Breast epithelium (tissue), 4 donors: ENCODE measurements around the gene CALN1. TPM values are rescaled to one million over a fixed set of nuclear protein-coding genes. Genes with fewer than 3 reads are reported as not detected.

Experiments used
- DNase-seq, 2 donors: peaks; one replicate each; pipeline ENCODE4 v3.0.0-alpha.2; 2019; ENCODE audit warnings: low spot score in 2 of 2
- H3K27ac ChIP-seq, 2 donors: fragments of 200-600 bp; sonication (generic) in 1 of 2; one replicate each; pipeline ENCODE4 v1.5.1; 2016 to 2019; ENCODE audit warnings: mild to moderate bottlenecking in 1 of 2
- H3K27me3 ChIP-seq, 2 donors: fragments of 200-600 bp; sonication (generic) in 1 of 2; one replicate each; pipeline versions ENCODE4 v1.5.1 to v1.6.0; 2017 to 2019; ENCODE audit warnings: control low read depth in 1 of 2, mild to moderate bottlenecking in 1 of 2
- H3K36me3 ChIP-seq: fragments of 200-600 bp; one replicate; pipeline ENCODE4 v1.5.1; 2019
- H3K4me1 ChIP-seq, 2 donors: fragments of 200-600 bp; sonication (generic); one replicate each; pipeline ENCODE4 v1.5.1; 2016 to 2019; ENCODE audit warnings: control low read depth in 1 of 2
- H3K4me3 ChIP-seq, 3 donors: fragments of 200-600 bp; sonication (generic); 1 replicate in 2 of 3; 2 replicates in 1 of 3; pipeline ENCODE4 v1.5.1; 2016 to 2019; ENCODE audit warnings: mild to moderate bottlenecking in 3 of 3, moderate library complexity in 2 of 3
- H3K9me3 ChIP-seq, 2 donors: fragments of 200-600 bp; sonication (generic) in 1 of 2; one replicate each; pipeline ENCODE4 v1.5.1; 2016 to 2019; ENCODE audit warnings: control low read depth in 1 of 2
- CTCF ChIP-seq, 3 donors: fragments of 450-650 bp; IDR thresholded peaks; one replicate each; pipeline ENCODE4 v1.5.1; 2016 to 2017; ENCODE audit warnings: antibody characterized with exemption in 3 of 3, mild to moderate bottlenecking in 3 of 3, moderate library complexity in 3 of 3
- POLR2A ChIP-seq: fragments of 450-650 bp; IDR thresholded peaks from one replicate; pipeline ENCODE4 v1.6.1; 2016; ENCODE audit warnings: antibody characterized with exemption, mild to moderate bottlenecking, moderate library complexity
- POLR2AphosphoS5 ChIP-seq, 3 donors: sonication (generic); formaldehyde crosslinking; IDR thresholded peaks; one replicate each; pipeline ENCODE4 v1.6.1; 2017; ENCODE audit warnings: antibody characterized with exemption in 3 of 3
- intact Hi-C: fragments of 100-400 bp; cut with DNase I; formaldehyde crosslinking; loops from one replicate; pipeline ENCODE4 v1.15.1; 2023; ENCODE audit warnings: low total_unique reads
- total RNA-seq, 3 donors: library from RNA; depleted of rRNA; stranded (reverse); fragments of >200 nt; gene quantifications; one replicate each; pipeline ENCODE4 v1.1.0, GENCODE V29; 2016

CALN1 gene
- total RNA-seq, 3 donors from 2014 or later, result under 0.01 to 0.33 (median 0.15) TPM

- H3K9me3 ChIP-seq, result peaks cover 8 to 10% of the 10 kb centered on the region in 2 donors
- intact Hi-C loops, result no loop called here
- H3K27ac ChIP-seq, result no peak overlapping the region
- H3K36me3 ChIP-seq, result no peaks in the 10 kb centered on the region
- no peaks in the 10 kb centered on the region for H3K27me3 ChIP-seq
- DNase-seq, result no peak
- H3K4me1 ChIP-seq, result no peaks in the 10 kb centered on the region
- no peak for TF ChIP-seq CTCF (IDR thresholded peaks at IDR 0.05)
- TF ChIP-seq POLR2AphosphoS5 (IDR thresholded peaks at IDR 0.05), result no peak
- TF ChIP-seq POLR2A, result no peak
- H3K4me3 ChIP-seq, result no peak overlapping the region
Observed at GRCh38 chr7:72268796-72269195, 143.3 kb downstream of the CALN1 start.

- Histone ChIP-seq H3K9me3 (peaks cover 8 to 10% of the 10 kb centered on the region in 2 donors), H3K4me1 (no peaks in the 10 kb centered on the region), H3K4me3 (no peak overlapping the region), H3K27me3 (no peaks in the 10 kb centered on the region), H3K36me3 (no peaks in the 10 kb centered on the region), H3K27ac (no peak overlapping the region)
- DNase-seq, result no peak
- intact Hi-C loops, result no loop called here
- TF ChIP-seq CTCF (IDR thresholded peaks at IDR 0.05) (no peak), POLR2AphosphoS5 (IDR thresholded peaks at IDR 0.05) (no peak), POLR2A (no peak)
Observed at GRCh38 chr7:72268090-72268489, 144.0 kb downstream of the CALN1 start.

GRCh38 chr7:72267291-72267800, 144.8 kb downstream of the CALN1 start:
- H3K36me3 ChIP-seq, result no peaks in the 10 kb centered on the region
- H3K4me3 ChIP-seq, result no peak overlapping the region
- intact Hi-C loops, result no loop called here
- no peak overlapping the region for H3K27ac ChIP-seq
- H3K9me3 ChIP-seq, result peaks cover 8 to 10% of the 10 kb centered on the region in 2 donors
- no peak for TF ChIP-seq POLR2AphosphoS5 (IDR thresholded peaks at IDR 0.05)
- no peak for TF ChIP-seq CTCF (IDR thresholded peaks at IDR 0.05)
- TF ChIP-seq POLR2A, result no peak
- no peaks in the 10 kb centered on the region for H3K27me3 ChIP-seq
- DNase-seq, result no peak
- no peaks in the 10 kb centered on the region for H3K4me1 ChIP-seq

GRCh38 chr7:72266771-72267170, 145.4 kb downstream of the CALN1 start:
- no peak for DNase-seq
- intact Hi-C loops, result no loop called here
- no peak for TF ChIP-seq POLR2A
- no peak for TF ChIP-seq POLR2AphosphoS5 (IDR thresholded peaks at IDR 0.05)
- TF ChIP-seq CTCF (IDR thresholded peaks at IDR 0.05), result no peak
- Histone ChIP-seq H3K27me3 (no peaks in the 10 kb centered on the region), H3K4me1 (no peaks in the 10 kb centered on the region), H3K27ac (no peak overlapping the region), H3K36me3 (no peaks in the 10 kb centered on the region), H3K4me3 (no peak overlapping the region), H3K9me3 (peaks cover 8 to 10% of the 10 kb centered on the region in 2 donors)

GRCh38 chr7:72265071-72265904, 146.8 kb downstream of the CALN1 start:
- intact Hi-C loops, result no loop called here
- Histone ChIP-seq H3K9me3 (peaks cover 2 to 10% of the 10 kb centered on the region in 2 donors), H3K4me3 (no peak overlapping the region), H3K27ac (no peak overlapping the region), H3K36me3 (no peaks in the 10 kb centered on the region), H3K27me3 (no peaks in the 10 kb centered on the region), H3K4me1 (no peaks in the 10 kb centered on the region)
- no peak for DNase-seq
- TF ChIP-seq POLR2AphosphoS5 (IDR thresholded peaks at IDR 0.05) (no peak), CTCF (IDR thresholded peaks at IDR 0.05) (no peak), POLR2A (no peak)
